Lower lobe of right lung (tissue), 2 donors: ENCODE data around the gene EIF4B. TPM values are rescaled to one million over a fixed set of nuclear protein-coding genes. Genes with fewer than 3 reads are reported as not detected.

ENCODE experiments used
- ATAC-seq, 2 donors: fragments of 200-7000 bp; cut with Tn5 transposase; one replicate each; pipeline ENCODE4 v1.9.1; 2020 to 2022; ENCODE audit warnings: mild to moderate bottlenecking in 2 of 2, moderate library complexity in 2 of 2
- DNase-seq: peaks from one replicate; pipeline ENCODE4 v3.0.0-alpha.2; 2020
- H3K27ac ChIP-seq: fragments of 200-600 bp; one replicate; pipeline ENCODE4 v1.8.0; 2022
- H3K27me3 ChIP-seq: fragments of 200-600 bp; one replicate; pipeline ENCODE4 v1.8.0; 2022; ENCODE audit warnings: low read depth
- H3K36me3 ChIP-seq: fragments of 200-600 bp; one replicate; pipeline ENCODE4 v1.8.0; 2022; ENCODE audit warnings: mild to moderate bottlenecking
- H3K4me1 ChIP-seq: fragments of 200-600 bp; one replicate; pipeline ENCODE4 v1.8.0; 2022
- H3K4me3 ChIP-seq: fragments of 200-600 bp; one replicate; pipeline ENCODE4 v1.8.0; 2022; ENCODE audit warnings: mild to moderate bottlenecking
- H3K9me3 ChIP-seq: fragments of 200-600 bp; one replicate; pipeline ENCODE4 v1.8.0; 2022
- intact Hi-C: fragments of 100-400 bp; cut with DNase I; formaldehyde crosslinking; loops from one replicate; pipeline ENCODE4 v1.11.0; 2022
- total RNA-seq: library from RNA; stranded (reverse); fragmentation: NEBNext Ultra II Directional; extraction: Animal tissue kit (Norgen Biotek cat#: 25700); gene quantifications from one replicate; pipeline ENCODE4 v1.2.1, GENCODE V29; 2021
- TF ChIP-seq, protein P1 (sequence below): fragments of 200-600 bp; IDR thresholded peaks from one replicate; pipeline ENCODE4 v1.8.0; 2022; ENCODE audit warnings: antibody characterized with exemption, mild to moderate bottlenecking
- donor health status: DM: no; HTN: yes; CAD: no; lungs with severe emphysema.

The EIF4B gene
- total RNA-seq, 1 donor from 2014 or later, result 453 TPM

DNA sequence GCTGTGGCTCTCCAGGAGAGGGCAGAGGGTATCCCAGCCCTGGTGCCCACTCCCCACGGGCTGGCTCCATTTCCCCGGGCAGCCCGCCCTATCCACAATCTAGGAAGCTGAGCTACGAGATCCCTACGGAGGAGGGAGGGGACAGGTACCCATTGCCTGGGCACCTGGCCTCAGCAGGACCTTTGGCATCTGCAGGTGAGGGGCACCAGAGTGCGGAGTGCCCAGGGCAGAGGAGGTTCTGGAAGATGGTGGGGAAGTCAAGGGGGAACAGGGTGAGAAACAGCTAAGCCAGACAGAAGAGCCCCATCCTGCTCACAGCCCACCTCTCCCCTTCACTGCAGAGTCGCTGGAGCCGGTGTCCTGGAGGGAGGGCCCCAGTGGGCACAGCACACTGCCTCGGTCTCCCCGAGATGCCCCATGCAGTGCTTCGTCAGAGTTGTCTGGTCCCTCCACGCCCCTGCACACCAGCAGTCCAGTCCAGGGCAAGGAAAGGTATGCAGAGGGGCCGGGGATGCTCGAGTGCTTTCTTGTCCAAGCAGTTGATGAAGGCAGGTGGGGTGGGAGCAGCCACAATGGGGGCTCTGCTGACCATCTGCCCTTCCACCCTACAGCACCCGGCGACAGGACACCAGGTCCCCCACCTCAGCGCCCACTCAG lies 53.9 kb downstream of the EIF4B start:
- ATAC-seq (no peak), DNase-seq (peak; percentile 44)
- H3K27me3 ChIP-seq, result no peaks in the 10 kb centered on the region
- TF ChIP-seq, protein P1, sequence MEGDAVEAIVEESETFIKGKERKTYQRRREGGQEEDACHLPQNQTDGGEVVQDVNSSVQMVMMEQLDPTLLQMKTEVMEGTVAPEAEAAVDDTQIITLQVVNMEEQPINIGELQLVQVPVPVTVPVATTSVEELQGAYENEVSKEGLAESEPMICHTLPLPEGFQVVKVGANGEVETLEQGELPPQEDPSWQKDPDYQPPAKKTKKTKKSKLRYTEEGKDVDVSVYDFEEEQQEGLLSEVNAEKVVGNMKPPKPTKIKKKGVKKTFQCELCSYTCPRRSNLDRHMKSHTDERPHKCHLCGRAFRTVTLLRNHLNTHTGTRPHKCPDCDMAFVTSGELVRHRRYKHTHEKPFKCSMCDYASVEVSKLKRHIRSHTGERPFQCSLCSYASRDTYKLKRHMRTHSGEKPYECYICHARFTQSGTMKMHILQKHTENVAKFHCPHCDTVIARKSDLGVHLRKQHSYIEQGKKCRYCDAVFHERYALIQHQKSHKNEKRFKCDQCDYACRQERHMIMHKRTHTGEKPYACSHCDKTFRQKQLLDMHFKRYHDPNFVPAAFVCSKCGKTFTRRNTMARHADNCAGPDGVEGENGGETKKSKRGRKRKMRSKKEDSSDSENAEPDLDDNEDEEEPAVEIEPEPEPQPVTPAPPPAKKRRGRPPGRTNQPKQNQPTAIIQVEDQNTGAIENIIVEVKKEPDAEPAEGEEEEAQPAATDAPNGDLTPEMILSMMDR, result no peak
- H3K4me3 ChIP-seq, result no peak overlapping the region
- peaks cover 100% of the 10 kb centered on the region for H3K36me3 ChIP-seq
- peaks cover 55% of the 10 kb centered on the region for H3K4me1 ChIP-seq
- H3K27ac ChIP-seq, result peak overlapping the region; percentile 67
- intact Hi-C loops, result no loop called here
- no peaks in the 10 kb centered on the region for H3K9me3 ChIP-seq

GRCh38 chr12:53060721-53061276 lies 54.5 kb downstream of the EIF4B start:
- TF ChIP-seq, protein P1, result no peak
- DNase-seq, result peak; percentile 64
- Histone ChIP-seq H3K9me3 (no peaks in the 10 kb centered on the region), H3K27me3 (no peaks in the 10 kb centered on the region), H3K4me3 (no peak overlapping the region), H3K36me3 (peaks cover 100% of the 10 kb centered on the region), H3K27ac (peak overlapping the region; percentile 67), H3K4me1 (peaks cover 49% of the 10 kb centered on the region)
- intact Hi-C loops, result no loop called here
- peak; percentile 3 to 11 for ATAC-seq

DNA sequence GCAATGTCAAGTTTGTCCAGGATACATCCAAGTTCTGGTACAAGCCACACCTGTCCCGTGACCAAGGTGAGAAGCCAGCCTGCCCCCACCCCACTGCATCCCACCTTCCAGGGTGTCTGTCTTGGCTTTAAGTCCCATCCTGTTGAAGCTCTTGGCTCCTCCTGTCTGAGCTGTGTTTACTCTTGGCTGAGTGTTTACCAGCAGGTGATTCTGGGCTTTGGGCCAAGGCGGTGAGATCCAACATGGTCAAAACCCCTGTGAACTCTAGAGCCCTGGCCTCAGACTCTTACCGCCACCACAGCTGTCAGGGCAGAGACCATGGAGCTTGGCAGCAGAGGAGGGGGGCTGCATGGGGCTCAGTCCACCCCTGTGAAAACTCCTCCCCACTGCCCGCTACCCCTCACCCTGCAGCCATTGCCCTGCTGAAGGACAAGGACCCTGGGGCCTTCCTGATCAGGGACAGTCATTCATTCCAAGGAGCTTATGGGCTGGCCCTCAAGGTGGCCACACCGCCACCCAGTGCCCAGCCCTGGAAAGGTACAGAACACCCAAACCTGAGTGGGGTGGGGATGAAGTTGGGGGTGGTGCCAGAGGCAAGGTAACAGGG lies 55.3 kb downstream of the EIF4B start:
- Histone ChIP-seq H3K4me3 (no peak overlapping the region), H3K27me3 (no peaks in the 10 kb centered on the region), H3K36me3 (peaks cover 100% of the 10 kb centered on the region), H3K9me3 (no peaks in the 10 kb centered on the region), H3K27ac (peak overlapping the region; percentile 67), H3K4me1 (peaks cover 52% of the 10 kb centered on the region)
- intact Hi-C loops, result no loop called here
- ATAC-seq (peak; percentile 59 to 77), DNase-seq (peak; percentile 85)
- TF ChIP-seq, protein P1, result peak; percentile 26

DNA sequence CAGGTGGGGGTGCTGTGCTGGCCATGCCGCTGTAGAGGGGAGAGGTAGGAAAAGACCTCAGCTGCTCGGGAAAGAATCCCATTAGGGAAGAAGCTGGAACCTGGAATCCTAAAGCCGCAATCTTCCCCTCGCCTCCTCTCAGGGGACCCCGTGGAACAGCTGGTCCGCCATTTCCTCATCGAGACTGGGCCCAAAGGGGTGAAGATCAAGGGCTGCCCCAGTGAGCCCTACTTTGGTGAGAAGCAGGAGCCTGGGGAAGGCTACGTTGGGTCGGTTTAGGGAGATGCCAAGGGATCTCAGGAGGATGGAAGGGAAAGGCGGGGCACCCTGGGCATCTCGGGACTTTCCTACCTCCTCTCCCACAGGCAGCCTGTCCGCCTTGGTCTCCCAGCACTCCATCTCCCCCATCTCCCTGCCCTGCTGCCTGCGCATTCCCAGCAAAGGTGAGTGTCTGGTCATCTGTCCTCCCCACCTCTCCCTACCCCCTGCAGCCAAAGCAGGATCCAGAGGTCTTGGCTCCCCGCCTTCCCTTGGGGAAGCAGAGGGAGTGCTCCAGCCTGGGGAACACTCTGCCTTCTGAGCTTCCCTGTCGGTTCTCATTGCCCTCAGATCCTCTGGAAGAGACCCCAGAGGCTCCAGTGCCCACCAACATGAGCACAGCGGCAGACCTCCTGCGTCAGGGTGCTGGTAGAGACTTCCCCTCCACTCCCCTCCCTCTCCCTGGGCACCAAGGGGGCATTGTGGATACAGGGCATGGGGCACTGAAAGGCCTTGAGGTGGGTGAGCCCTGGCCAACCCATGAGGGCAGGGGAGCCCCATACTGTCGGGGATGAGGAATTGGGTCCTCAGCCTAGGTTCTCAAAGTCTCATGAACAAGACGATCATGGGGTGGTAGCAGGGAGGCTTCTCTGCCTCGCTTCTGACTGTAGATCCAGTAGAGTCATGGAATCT lies 56.0 kb downstream of the EIF4B start:
- no peak for DNase-seq
- no peaks in the 10 kb centered on the region for H3K27me3 ChIP-seq
- peaks cover 100% of the 10 kb centered on the region for H3K36me3 ChIP-seq
- no peak overlapping the region for H3K4me3 ChIP-seq
- intact Hi-C loops, result no loop called here
- H3K4me1 ChIP-seq, result peaks cover 53% of the 10 kb centered on the region
- H3K27ac ChIP-seq, result peak overlapping the region; percentile 67
- no peak for ATAC-seq
- TF ChIP-seq, protein P1, result no peak
- H3K9me3 ChIP-seq, result no peaks in the 10 kb centered on the region

DNA sequence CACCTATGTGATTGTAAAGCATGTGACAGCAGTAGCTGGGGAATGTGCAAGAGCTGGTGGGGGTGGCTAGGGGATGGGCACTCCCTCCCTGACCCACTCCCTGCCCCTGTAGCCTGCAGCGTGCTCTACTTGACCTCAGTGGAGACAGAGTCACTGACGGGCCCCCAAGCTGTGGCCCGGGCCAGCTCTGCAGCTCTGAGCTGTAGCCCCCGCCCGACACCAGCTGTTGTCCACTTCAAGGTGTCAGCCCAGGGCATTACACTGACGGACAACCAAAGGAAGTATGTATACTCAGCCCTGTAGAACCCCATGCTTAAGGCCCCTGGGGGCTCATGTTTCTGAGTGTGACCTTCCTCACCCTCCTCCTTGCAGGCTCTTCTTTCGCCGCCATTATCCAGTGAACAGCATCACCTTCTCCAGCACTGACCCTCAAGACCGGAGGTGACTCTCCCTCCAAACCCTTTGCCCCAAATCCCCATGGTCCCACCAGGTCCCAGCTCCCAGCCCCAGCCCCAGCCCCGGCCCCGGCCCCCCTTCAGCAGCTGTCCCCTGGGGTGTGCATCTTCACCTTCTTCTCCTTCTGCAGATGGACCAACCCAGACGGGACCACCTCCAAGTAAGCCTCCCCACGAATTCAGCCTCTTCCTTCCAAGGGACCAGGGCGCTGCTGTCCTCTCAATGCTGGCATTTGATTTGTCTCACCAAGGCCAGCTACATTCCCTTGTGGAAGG lies 56.9 kb downstream of the EIF4B start:
- TF ChIP-seq, protein P1, result no peak
- Histone ChIP-seq H3K36me3 (peaks cover 100% of the 10 kb centered on the region), H3K27me3 (no peaks in the 10 kb centered on the region), H3K4me3 (no peak overlapping the region), H3K4me1 (peaks cover 53% of the 10 kb centered on the region), H3K27ac (peak overlapping the region; percentile 24), H3K9me3 (no peaks in the 10 kb centered on the region)
- intact Hi-C loops, result no loop called here
- no peak for ATAC-seq
- DNase-seq, result no peak
